BLaER1 (cell line): Measurements from ENCODE around the gene FMO3.

Experiments
- H3K27ac ChIP-seq: shearing (Covaris generic); formaldehyde crosslinking; 2 replicates; pipeline ENCODE4 v1.8.1; 2022
- H3K27me3 ChIP-seq: shearing (Covaris generic); formaldehyde crosslinking; 2 replicates; pipeline ENCODE4 v1.8.1; 2022
- H3K36me3 ChIP-seq: shearing (Covaris generic); formaldehyde crosslinking; 2 replicates; pipeline ENCODE4 v1.8.1; 2022
- H3K4me1 ChIP-seq: shearing (Covaris generic); formaldehyde crosslinking; 2 replicates; pipeline ENCODE4 v1.8.1; 2022
- H3K4me2 ChIP-seq: shearing (Covaris generic); formaldehyde crosslinking; 2 replicates; pipeline ENCODE4 v1.8.1; 2022
- H3K4me3 ChIP-seq: shearing (Covaris generic); formaldehyde crosslinking; 2 replicates; pipeline ENCODE4 v1.8.1; 2022
- H3K9ac ChIP-seq: shearing (Covaris generic); formaldehyde crosslinking; 2 replicates; pipeline ENCODE4 v1.8.1; 2022
- H3K9me3 ChIP-seq: shearing (Covaris generic); formaldehyde crosslinking; 2 replicates; pipeline ENCODE4 v1.8.1; 2022
- H4K20me1 ChIP-seq: shearing (Covaris generic); formaldehyde crosslinking; 2 replicates; pipeline ENCODE4 v1.8.1; 2022
- Cebpa-rat ChIP-seq: shearing (Covaris generic); IDR thresholded peaks from 2 replicates; pipeline ENCODE4 v1.8.1; 2022

The FMO3 gene

DNA sequence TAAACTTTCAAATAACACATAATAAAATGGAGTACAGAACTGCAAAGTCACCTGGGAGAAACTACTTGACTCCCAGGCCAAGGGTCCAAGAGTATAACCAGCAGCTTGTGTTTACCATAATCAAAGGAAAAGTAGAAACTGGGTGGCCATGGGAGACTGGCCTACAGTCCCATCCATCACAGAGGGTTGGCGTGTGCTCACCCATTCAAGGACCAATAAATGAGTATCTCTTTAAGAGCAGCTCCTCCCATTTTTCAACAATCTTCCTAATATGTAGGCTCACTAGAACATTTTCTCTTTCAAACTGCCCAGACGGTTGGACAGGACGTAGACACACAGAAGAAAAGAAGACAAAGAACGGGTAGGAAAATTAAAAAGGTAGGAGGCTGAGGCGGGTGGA lies at the start of gene FMO3:
FMO3 (plus strand) TSS at position 302 of the 400 bp plus-strand sequence. CDS start 1,754 bp downstream, outside the sequence.
- Histone ChIP-seq H4K20me1 (no peaks in the 10 kb centered on the region), H3K27ac (no peak within 1 kb of the TSS), H3K4me1 (no peaks in the 10 kb centered on the region), H3K4me2 (no peak within 1 kb of the TSS), H3K9ac (no peak within 1 kb of the TSS), H3K9me3 (no peaks in the 10 kb centered on the region), H3K36me3 (no peaks in the 10 kb centered on the region), H3K4me3 (no peak within 1 kb of the TSS), H3K27me3 (no peaks in the 10 kb centered on the region)
- TF ChIP-seq Cebpa-rat: no peak

DNA sequence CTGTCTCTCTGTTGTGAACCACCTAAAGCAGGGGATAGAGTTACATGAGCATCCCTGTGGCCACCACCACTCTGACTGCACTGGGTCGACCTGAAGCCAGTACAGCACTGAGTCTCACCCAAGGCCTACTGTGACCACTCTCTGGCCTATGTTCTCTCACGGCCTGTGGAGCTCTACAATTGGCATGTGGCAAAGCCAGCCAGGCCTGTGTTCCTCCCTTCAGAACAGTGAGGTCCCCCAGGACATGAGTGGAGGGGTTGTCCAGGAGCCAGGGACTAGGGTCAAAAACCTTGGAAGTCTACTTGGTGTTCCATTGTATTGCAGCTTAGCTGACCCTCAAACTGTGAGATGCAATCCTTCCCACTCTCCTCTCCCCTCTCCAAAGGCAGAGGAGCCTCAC lies 42.7 kb upstream of the FMO3 start:
- H3K4me1 ChIP-seq: no peaks in the 10 kb centered on the region
- no peak overlapping the region for H3K27ac ChIP-seq
- H3K36me3 ChIP-seq: no peaks in the 10 kb centered on the region
- no peaks in the 10 kb centered on the region for H4K20me1 ChIP-seq
- no peak overlapping the region for H3K9ac ChIP-seq
- no peak for TF ChIP-seq Cebpa-rat
- no peaks in the 10 kb centered on the region for H3K27me3 ChIP-seq
- H3K4me2 ChIP-seq: no peak overlapping the region
- peaks cover 17% of the 10 kb centered on the region; the same call in 1 of the 2 replicates for H3K9me3 ChIP-seq
- no peak overlapping the region for H3K4me3 ChIP-seq

DNA sequence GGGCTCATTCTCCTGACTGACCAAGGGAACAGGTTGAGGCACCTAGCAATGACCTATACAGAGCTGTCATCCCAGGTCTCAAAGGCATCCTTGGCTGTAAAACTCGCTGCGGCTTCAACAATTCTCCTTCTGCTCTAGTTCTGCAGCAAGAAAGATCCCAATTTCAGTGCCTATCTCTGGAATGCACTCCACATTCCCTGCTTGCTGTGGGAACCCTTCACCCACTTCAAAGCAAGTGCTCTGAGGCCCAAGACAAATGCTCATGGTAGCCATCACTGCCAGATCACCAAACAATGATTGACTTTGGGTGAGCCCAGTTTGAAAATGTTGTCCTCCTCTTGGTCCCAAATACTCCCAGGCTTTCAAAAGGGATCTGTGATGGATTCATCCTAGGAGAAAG lies 37.7 kb upstream of the FMO3 start:
- H3K4me3 ChIP-seq: no peak overlapping the region
- no peaks in the 10 kb centered on the region for H4K20me1 ChIP-seq
- no peaks in the 10 kb centered on the region for H3K27me3 ChIP-seq
- no peak for TF ChIP-seq Cebpa-rat
- no peak overlapping the region for H3K4me2 ChIP-seq
- peaks cover 5% of the 10 kb centered on the region; the same call in 1 of the 2 replicates for H3K9me3 ChIP-seq
- no peaks in the 10 kb centered on the region for H3K36me3 ChIP-seq
- no peak overlapping the region for H3K27ac ChIP-seq
- H3K4me1 ChIP-seq: no peaks in the 10 kb centered on the region
- H3K9ac ChIP-seq: no peak overlapping the region

DNA sequence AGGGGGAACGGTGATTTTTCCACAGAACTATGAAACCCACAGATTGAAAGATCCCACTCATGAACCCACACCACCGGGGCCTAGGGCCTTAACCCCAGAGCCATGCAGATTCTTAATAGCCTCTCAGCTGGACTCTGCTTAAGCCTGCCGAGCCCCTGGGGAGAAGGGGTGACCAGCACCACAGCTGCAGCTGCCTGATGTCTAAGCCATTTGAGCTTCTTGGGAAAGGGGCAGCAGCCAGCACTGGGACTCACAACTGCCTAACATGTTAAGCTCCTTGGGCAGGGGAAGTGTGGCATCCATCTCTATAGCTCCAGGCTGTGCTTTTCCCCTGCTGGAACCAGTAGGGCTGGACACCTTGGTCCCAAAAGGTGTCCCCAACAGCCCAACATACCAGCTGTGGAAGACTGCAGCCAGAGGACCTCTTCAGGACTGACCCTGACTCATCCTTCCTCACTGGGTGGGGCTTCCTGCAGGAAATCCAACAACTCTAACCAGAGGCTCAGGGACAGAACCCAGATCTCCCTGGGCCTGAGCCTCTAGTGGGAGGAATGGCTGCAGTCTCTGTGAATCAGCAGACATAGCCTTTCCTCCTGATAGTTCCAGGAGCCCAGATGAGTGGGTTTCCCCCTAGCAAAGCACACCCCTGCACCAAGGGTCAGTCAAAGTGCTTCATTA lies 34.6 kb upstream of the FMO3 start:
- no peak overlapping the region for H3K27ac ChIP-seq
- no peaks in the 10 kb centered on the region for H3K36me3 ChIP-seq
- H4K20me1 ChIP-seq: no peaks in the 10 kb centered on the region
- H3K4me2 ChIP-seq: no peak overlapping the region
- H3K4me1 ChIP-seq: no peaks in the 10 kb centered on the region
- H3K9me3 ChIP-seq: no peaks in the 10 kb centered on the region
- no peak for TF ChIP-seq Cebpa-rat
- no peak overlapping the region for H3K4me3 ChIP-seq
- H3K9ac ChIP-seq: no peak overlapping the region
- no peaks in the 10 kb centered on the region for H3K27me3 ChIP-seq

DNA sequence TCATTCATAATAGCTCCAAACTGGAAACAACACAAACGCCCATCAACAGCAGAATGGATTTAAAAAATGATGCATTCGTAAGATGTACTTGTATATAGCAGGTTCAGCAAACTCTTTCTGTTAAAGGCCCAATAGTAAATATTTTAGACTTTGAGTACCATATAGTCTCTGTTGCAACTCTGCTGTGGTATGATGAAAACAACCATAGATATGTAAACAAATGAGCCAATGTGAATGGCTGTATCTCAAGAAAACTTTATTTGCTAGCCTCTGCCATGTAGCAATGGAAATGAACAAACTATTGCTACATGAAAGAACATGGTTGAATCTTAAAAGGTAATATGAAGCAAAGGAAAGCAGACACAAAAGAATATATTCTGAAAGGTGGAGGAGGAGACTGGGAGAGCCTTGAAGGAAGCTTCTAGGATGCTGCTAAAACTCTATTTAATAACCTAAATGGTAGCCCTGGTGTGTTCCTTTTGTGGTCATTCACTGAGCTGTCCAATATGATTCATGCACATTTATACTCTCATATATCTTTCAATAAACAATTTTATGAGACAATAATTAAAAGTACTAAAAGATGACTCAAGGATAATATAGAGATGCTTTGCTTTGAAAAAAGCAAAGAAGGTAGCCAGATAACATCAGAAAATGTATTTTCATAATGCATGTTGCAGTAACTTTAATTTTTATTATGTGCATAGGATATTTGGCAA lies 29.1 kb upstream of the FMO3 start:
- Histone ChIP-seq H3K27me3 (no peaks in the 10 kb centered on the region), H3K4me1 (no peaks in the 10 kb centered on the region)
- TF ChIP-seq Cebpa-rat: no peak

DNA sequence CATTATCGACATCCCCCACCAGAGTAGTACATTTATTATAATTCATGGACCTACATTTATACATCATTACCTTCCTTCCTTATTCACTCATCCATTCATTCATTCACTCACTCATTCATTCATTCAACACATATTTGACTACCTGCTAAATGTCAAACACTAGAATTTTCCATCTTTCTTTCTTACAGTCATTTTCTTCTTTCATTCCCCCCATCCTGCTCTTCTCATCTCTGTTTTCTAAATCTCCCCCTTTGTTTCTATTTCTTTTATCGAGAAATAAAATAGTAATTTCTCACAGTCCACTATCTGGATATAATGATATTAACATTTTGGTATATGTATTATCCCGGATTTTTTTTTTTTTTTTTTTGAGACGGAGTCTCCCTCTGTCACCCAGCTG lies 27.8 kb upstream of the FMO3 start:
- Histone ChIP-seq H3K9ac (no peak overlapping the region), H3K4me1 (no peaks in the 10 kb centered on the region), H3K4me2 (no peak overlapping the region), H3K27me3 (no peaks in the 10 kb centered on the region), H3K4me3 (no peak overlapping the region), H3K27ac (no peak overlapping the region), H4K20me1 (no peaks in the 10 kb centered on the region), H3K9me3 (no peaks in the 10 kb centered on the region), H3K36me3 (no peaks in the 10 kb centered on the region)
- no peak for TF ChIP-seq Cebpa-rat

More for the DNA sequence above, 29.1 kb upstream of the FMO3 start:
- H3K9ac ChIP-seq: no peak overlapping the region
- no peaks in the 10 kb centered on the region for H3K36me3 ChIP-seq
- no peak overlapping the region for H3K4me3 ChIP-seq
- no peaks in the 10 kb centered on the region for H3K9me3 ChIP-seq
- no peak overlapping the region for H3K4me2 ChIP-seq
- H3K27ac ChIP-seq: no peak overlapping the region
- H4K20me1 ChIP-seq: no peaks in the 10 kb centered on the region

DNA sequence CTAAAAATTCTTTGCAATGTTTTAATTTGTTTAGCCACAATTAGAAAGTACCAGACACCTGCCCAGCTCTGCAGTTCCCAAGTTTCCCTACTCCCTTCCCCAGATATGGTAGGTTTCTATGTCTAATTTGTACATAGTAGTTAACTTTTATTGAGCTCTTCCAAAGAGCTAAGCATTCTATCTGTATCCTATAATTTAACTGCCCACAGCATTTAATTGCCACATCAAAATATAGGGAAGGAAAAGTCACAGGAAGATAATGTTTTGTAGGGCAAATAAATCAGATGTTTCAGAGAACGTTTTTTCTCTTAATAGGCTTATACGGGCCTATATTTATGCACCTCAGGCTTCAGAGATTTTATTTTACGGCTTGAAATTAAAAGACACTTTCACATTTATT lies 15.7 kb upstream of the FMO3 start:
- H3K4me2 ChIP-seq: no peak overlapping the region
- no peak overlapping the region for H3K9ac ChIP-seq
- H3K4me1 ChIP-seq: no peaks in the 10 kb centered on the region
- no peak overlapping the region for H3K27ac ChIP-seq
- H4K20me1 ChIP-seq: no peaks in the 10 kb centered on the region
- no peak overlapping the region for H3K4me3 ChIP-seq
- H3K36me3 ChIP-seq: no peaks in the 10 kb centered on the region
- no peak for TF ChIP-seq Cebpa-rat
- H3K27me3 ChIP-seq: no peaks in the 10 kb centered on the region
- H3K9me3 ChIP-seq: no peaks in the 10 kb centered on the region

DNA sequence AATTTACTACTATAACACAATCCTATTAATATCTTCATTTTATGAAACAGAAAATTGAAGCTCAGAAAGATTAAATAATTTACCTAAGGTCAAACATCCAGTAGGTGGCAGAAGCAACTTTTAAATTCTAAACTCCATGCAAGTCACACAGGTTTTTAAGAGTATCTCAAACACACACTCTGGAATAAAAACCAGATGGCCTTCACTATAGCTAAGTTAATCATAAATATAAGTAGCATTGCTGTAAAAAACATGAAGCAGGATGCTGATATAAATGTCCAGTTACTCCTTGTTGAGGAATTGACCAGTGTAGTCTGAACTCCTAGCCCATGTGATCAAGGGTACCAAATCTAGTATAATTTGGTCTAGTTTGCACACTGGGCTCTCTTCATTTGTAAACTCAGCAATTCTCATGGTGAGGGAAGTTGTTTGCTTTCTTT lies 9.4 kb upstream of the FMO3 start:
- Histone ChIP-seq H3K9me3 (no peaks in the 10 kb centered on the region), H3K4me3 (no peak overlapping the region)

DNA sequence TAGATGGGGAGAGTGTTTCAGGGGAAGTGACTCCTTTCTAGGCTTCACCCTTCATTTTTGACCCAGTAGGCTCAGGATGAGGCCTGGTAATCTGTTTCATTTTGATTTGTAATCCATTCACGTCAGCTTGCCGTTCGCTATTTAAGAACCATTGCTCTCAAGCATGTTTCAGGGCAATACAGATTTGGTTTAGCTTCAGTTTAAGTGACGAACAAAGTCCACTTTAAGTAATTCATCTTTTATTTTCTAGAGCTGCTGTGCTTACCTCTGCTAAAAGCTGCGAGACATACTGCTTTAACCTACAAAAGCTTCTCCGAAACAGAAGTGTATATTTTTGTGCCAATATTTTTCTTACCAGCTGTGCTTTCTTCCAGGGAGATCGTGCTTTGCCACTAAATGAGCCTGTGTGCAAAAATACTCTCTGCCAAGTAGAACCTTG lies 8.9 kb upstream of the FMO3 start:
- no peaks in the 10 kb centered on the region for H3K9me3 ChIP-seq
- no peaks in the 10 kb centered on the region for H3K36me3 ChIP-seq
- no peaks in the 10 kb centered on the region for H3K4me1 ChIP-seq
- no peak overlapping the region for H3K4me3 ChIP-seq
- H4K20me1 ChIP-seq: no peaks in the 10 kb centered on the region
- H3K9ac ChIP-seq: no peak overlapping the region
- H3K27ac ChIP-seq: no peak overlapping the region
- H3K4me2 ChIP-seq: no peak overlapping the region
- TF ChIP-seq Cebpa-rat: no peak
- no peaks in the 10 kb centered on the region for H3K27me3 ChIP-seq

More for the DNA sequence above, 9.4 kb upstream of the FMO3 start:
- Histone ChIP-seq H3K27me3 (no peaks in the 10 kb centered on the region), H3K4me1 (no peaks in the 10 kb centered on the region), H3K9ac (no peak overlapping the region), H3K36me3 (no peaks in the 10 kb centered on the region), H3K4me2 (no peak overlapping the region), H3K27ac (no peak overlapping the region), H4K20me1 (no peaks in the 10 kb centered on the region)
- TF ChIP-seq Cebpa-rat: no peak

DNA sequence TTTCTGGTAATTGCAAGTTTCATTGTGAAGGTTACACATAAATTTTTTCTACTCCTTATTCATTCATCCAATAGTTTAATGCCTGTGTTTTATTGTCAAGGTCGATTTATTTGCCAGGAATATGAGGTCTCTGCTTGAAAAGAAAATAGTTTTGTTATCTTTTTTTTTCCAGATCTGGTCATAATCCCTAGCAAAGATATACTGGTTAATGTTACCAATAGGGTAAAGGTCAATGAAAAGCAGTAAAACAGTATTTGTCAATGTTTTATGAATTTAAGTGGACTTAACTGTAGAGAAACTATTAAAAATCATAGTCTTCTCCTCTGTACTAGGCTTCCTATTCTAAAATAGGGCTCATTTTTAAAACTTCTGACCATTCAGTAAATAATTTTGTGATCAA lies 8.1 kb upstream of the FMO3 start:
- Histone ChIP-seq H4K20me1 (no peaks in the 10 kb centered on the region), H3K4me1 (no peaks in the 10 kb centered on the region), H3K36me3 (no peaks in the 10 kb centered on the region), H3K4me2 (no peak overlapping the region), H3K4me3 (no peak overlapping the region), H3K9ac (no peak overlapping the region), H3K27ac (no peak overlapping the region), H3K27me3 (no peaks in the 10 kb centered on the region), H3K9me3 (no peaks in the 10 kb centered on the region)
- TF ChIP-seq Cebpa-rat: no peak
